IPS DF 4.7 (cell line): ENCODE results near the gene MACROD2.
"Not testable (repeated sequence)": the region's sequence is repeated elsewhere in the genome, so short reads cannot be mapped to it uniquely, and the experiment has no call there.

Experiments
- DNase-seq: peaks from one replicate; pipeline ENCODE4 v3.0.0-alpha.2; 2013; ENCODE audit warnings: low spot score; ENCODE audit errors: extremely low read depth

Gene MACROD2

GRCh38 chr20:15487682-15488081 lies 1492.4 kb downstream of the MACROD2 start:
- DNase-seq = no peak

GRCh38 chr20:15491575-15491974 lies 1496.3 kb downstream of the MACROD2 start:
- no peak for DNase-seq

GRCh38 chr20:15494851-15495250 lies 1499.5 kb downstream of the MACROD2 start:
- no peak for DNase-seq

- DNase-seq = no peak
These were observed 1501.3 kb downstream of the MACROD2 start for GRCh38 chr20:15496501-15497039.

GRCh38 chr20:15498926-15499325 lies 1503.6 kb downstream of the MACROD2 start:
- DNase-seq = no peak

GRCh38 chr20:15506311-15506710 lies 1511.0 kb downstream of the MACROD2 start:
- no peak for DNase-seq

GRCh38 chr20:15507151-15507550 lies 1511.8 kb downstream of the MACROD2 start:
- no peak for DNase-seq

GRCh38 chr20:15511551-15511950 lies 1516.2 kb downstream of the MACROD2 start:
- DNase-seq = no peak

GRCh38 chr20:15512916-15513315 lies 1517.6 kb downstream of the MACROD2 start:
- no peak for DNase-seq

- no peak for DNase-seq
These were observed 1520.4 kb downstream of the MACROD2 start for GRCh38 chr20:15515691-15516090.

- DNase-seq = no peak
These were observed 1525.7 kb downstream of the MACROD2 start for GRCh38 chr20:15520930-15521524.

- DNase-seq = no peak
These were observed 1528.1 kb downstream of the MACROD2 start for GRCh38 chr20:15523400-15523799.

GRCh38 chr20:15528391-15529111 lies 1533.2 kb downstream of the MACROD2 start:
- DNase-seq = no peak

GRCh38 chr20:15535863-15536262 lies 1540.5 kb downstream of the MACROD2 start:
- DNase-seq = no peak

GRCh38 chr20:15537200-15537599 lies 1541.9 kb downstream of the MACROD2 start:
- DNase-seq = not testable (repeated sequence)

- DNase-seq = no peak
These were observed 1547.3 kb downstream of the MACROD2 start for GRCh38 chr20:15542655-15543054.

GRCh38 chr20:15544742-15545141 lies 1549.4 kb downstream of the MACROD2 start:
- no peak for DNase-seq

- no peak for DNase-seq
These were observed 1551.3 kb downstream of the MACROD2 start for GRCh38 chr20:15546525-15547023.

GRCh38 chr20:15547119-15547518 lies 1551.8 kb downstream of the MACROD2 start:
- no peak for DNase-seq

- DNase-seq = no peak
These were observed 1555.0 kb downstream of the MACROD2 start for GRCh38 chr20:15550116-15550870.

GRCh38 chr20:15555913-15556312 lies 1560.6 kb downstream of the MACROD2 start:
- no peak for DNase-seq

- no peak for DNase-seq
These were observed 1561.6 kb downstream of the MACROD2 start for GRCh38 chr20:15556869-15557268.
